Left colon (tissue), 2 donors: ENCODE results near the gene ZNF19. TPM values are rescaled to one million over a fixed set of nuclear protein-coding genes. Genes with fewer than 3 reads are reported as not detected.
"Not testable (repeated sequence)": the region's sequence is repeated elsewhere in the genome, so short reads cannot be mapped to it uniquely, and the experiment has no call there.

ENCODE experiments used
- ATAC-seq: fragments of 200-7000 bp; cut with Tn5 transposase; one replicate; pipeline ENCODE4 v1.9.1; 2020; ENCODE audit warnings: mild to moderate bottlenecking, moderate library complexity
- DNase-seq, 2 donors: peaks; one replicate each; pipeline ENCODE4 v3.0.0-alpha.2; 2020
- intact Hi-C, 2 donors: fragments of 100-400 bp; cut with DNase I in 1 of 2; cut with micrococcal nuclease in 1 of 2; formaldehyde crosslinking; loops; one replicate each; pipeline versions ENCODE4 v1.11.2 to v1.14.0; 2022; cut with DNase I, micrococcal nuclease
- long read RNA-seq: library from polyadenylated mRNA; unstranded; transcript quantifications from one replicate; pipeline ENCODE4 v2.0.0, GENCODE V29; 2021
- total RNA-seq, 2 donors: library from RNA; stranded (reverse); fragmentation: NEBNext Ultra II Directional; extraction: Animal tissue kit (Norgen Biotek cat#: 25700); gene quantifications; one replicate each; pipeline ENCODE4 v1.2.1, GENCODE V29; 2021
- donor health status: DM: no; HTN: no; CAD: no.
- donor health status: DM: yes; HTN: yes; CAD: no.

The ZNF19 gene
- total RNA-seq, result 1 to 10 TPM; 8.3 to 9.8 TPM
- long read RNA-seq, partial matches to known transcripts, result 0 of 5 reads
- long read RNA-seq, other reads (novel, unspliced or antisense), result 5 of 5 reads

GRCh38 chr16:71489122-71489521, at the start of gene ZNF19:
TSS of gene ZNF19 (minus strand) at chr16:71489324. CDS start at chr16:71482114, 7,210 bp downstream.
- no peak for ATAC-seq
- intact Hi-C loops, result no loop called here
- DNase-seq, result no peak

- ATAC-seq (peak; percentile 88), DNase-seq (peak in 1 of 2 donors; percentile 60)
- intact Hi-C loops, result no loop called here
Observed at GRCh38 chr16:71537643-71538042, 48.5 kb upstream of the ZNF19 start.

GRCh38 chr16:71536752-71537499, 47.8 kb upstream of the ZNF19 start:
- DNase-seq (no peak), ATAC-seq (no peak)
- intact Hi-C loops, result no loop called here

- intact Hi-C loops, result no loop called here
- no peak for ATAC-seq
- DNase-seq, result no peak
Observed at GRCh38 chr16:71532366-71532765, 43.2 kb upstream of the ZNF19 start.

- ATAC-seq (no peak), DNase-seq (no peak)
- intact Hi-C loops, result no loop called here
Observed at GRCh38 chr16:71528863-71529262, 39.7 kb upstream of the ZNF19 start.

GRCh38 chr16:71528257-71528656, 39.1 kb upstream of the ZNF19 start:
- intact Hi-C loops, result no loop called here
- no peak for DNase-seq
- ATAC-seq, result no peak

GRCh38 chr16:71526111-71526631, 37.0 kb upstream of the ZNF19 start, which contains the start of gene CHST4:
TSS of gene CHST4 (plus strand) at chr16:71526426. CDS start at chr16:71536678, 10,252 bp downstream.
- DNase-seq, result no peak
- ATAC-seq, result no peak
- intact Hi-C loops, result no loop called here

- ATAC-seq, result no peak
- intact Hi-C loops, result no loop called here
- no peak for DNase-seq
Observed at GRCh38 chr16:71524566-71525553, 35.7 kb upstream of the ZNF19 start.

- intact Hi-C loops, result no loop called here
- ATAC-seq, result no peak
- no peak for DNase-seq
Observed at GRCh38 chr16:71520550-71520949, 31.4 kb upstream of the ZNF19 start.

GRCh38 chr16:71515026-71515425, 25.9 kb upstream of the ZNF19 start:
- peak; percentile 88 for ATAC-seq
- intact Hi-C loops, result no loop called here
- DNase-seq, result peak; percentile 31 to 55

GRCh38 chr16:71514476-71514875, 25.4 kb upstream of the ZNF19 start:
- ATAC-seq, result no peak
- DNase-seq, result no peak
- intact Hi-C loops, result no loop called here

- DNase-seq, result no peak
- intact Hi-C loops, result no loop called here
- peak; percentile 78 for ATAC-seq
Observed at GRCh38 chr16:71513302-71513701, 24.2 kb upstream of the ZNF19 start.

- DNase-seq (no peak), ATAC-seq (no peak)
- intact Hi-C loops, result no loop called here
Observed at GRCh38 chr16:71507061-71507460, 17.9 kb upstream of the ZNF19 start.

GRCh38 chr16:71504901-71505300, 15.8 kb upstream of the ZNF19 start:
- no peak for ATAC-seq
- DNase-seq, result no peak
- intact Hi-C loops, result loop anchor here in 1 of 2 donors (5.0 kb wide), 1 partner anchor 93 kb away; no protein-coding TSS in a partner anchor

- not testable (repeated sequence) for ATAC-seq, DNase-seq
- intact Hi-C loops, result loop anchor here in 1 of 2 donors (5.0 kb wide), 1 partner anchor 92 kb away; no protein-coding TSS in a partner anchor
Observed at GRCh38 chr16:71504051-71504450, 14.9 kb upstream of the ZNF19 start.

- intact Hi-C loops, result loop anchor here in 1 of 2 donors (5.0 kb wide), 1 partner anchor 89 kb away; no protein-coding TSS in a partner anchor
- no peak for ATAC-seq
- DNase-seq, result no peak
Observed at GRCh38 chr16:71501547-71501946, 12.4 kb upstream of the ZNF19 start.

GRCh38 chr16:71500964-71501363, 11.8 kb upstream of the ZNF19 start:
- intact Hi-C loops, result loop anchor here in 1 of 2 donors (5.0 kb wide), 1 partner anchor 89 kb away; no protein-coding TSS in a partner anchor

GRCh38 chr16:71499775-71500364, 10.7 kb upstream of the ZNF19 start:
- intact Hi-C loops, result loop anchor here (5.0 kb wide), 1 partner anchor 88 kb away; no protein-coding TSS in a partner anchor
- peak; percentile 72 for ATAC-seq
- peak in 1 of 2 donors; percentile 15 for DNase-seq

More at GRCh38 chr16:71500964-71501363, 11.8 kb upstream of the ZNF19 start:
- DNase-seq (no peak), ATAC-seq (no peak)
